Measurements from ENCODE around the gene MYH15. TPM values are rescaled to one million over a fixed set of nuclear protein-coding genes. Genes with fewer than 3 reads are reported as not detected.

The MYH15 gene
- total RNA-seq, 1 donor from 2014 or later = not detected

DNA sequence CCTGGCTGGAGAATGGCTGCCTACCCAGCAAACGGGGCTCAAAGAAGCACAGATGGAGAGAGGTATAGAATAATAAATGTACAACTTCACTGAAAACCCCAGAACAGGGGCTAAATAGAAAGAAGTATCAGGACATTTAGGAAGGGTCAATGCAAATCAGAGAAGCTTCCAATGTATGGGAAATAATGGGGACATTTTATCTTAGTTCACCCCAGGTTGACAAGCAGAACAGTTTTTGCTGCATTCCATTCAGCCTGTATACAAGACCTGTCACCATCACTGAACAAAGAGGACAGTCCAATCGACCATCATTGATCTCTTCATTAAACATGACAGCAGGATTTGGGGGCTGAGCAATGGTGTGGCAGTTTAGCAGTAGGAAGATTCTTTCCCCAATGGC lies 68.1 kb downstream of the MYH15 start:
- no peak for DNase-seq (ENCODE audit: low read depth)
- no peak overlapping the region for H3K4me3 ChIP-seq (ENCODE audit: low read depth, low read length)
- TF ChIP-seq, protein P1, sequence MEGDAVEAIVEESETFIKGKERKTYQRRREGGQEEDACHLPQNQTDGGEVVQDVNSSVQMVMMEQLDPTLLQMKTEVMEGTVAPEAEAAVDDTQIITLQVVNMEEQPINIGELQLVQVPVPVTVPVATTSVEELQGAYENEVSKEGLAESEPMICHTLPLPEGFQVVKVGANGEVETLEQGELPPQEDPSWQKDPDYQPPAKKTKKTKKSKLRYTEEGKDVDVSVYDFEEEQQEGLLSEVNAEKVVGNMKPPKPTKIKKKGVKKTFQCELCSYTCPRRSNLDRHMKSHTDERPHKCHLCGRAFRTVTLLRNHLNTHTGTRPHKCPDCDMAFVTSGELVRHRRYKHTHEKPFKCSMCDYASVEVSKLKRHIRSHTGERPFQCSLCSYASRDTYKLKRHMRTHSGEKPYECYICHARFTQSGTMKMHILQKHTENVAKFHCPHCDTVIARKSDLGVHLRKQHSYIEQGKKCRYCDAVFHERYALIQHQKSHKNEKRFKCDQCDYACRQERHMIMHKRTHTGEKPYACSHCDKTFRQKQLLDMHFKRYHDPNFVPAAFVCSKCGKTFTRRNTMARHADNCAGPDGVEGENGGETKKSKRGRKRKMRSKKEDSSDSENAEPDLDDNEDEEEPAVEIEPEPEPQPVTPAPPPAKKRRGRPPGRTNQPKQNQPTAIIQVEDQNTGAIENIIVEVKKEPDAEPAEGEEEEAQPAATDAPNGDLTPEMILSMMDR (IDR thresholded peaks at IDR 0.05; ENCODE audit: insufficient read depth, low read length, poor library complexity, severe bottlenecking) = no peak
- no peaks in the 10 kb centered on the region for H3K27me3 ChIP-seq (ENCODE audit: control insufficient read depth, insufficient read depth, low read length)
- H3K36me3 ChIP-seq (ENCODE audit: control insufficient read depth, insufficient read depth, low read length) = no peaks in the 10 kb centered on the region

DNA sequence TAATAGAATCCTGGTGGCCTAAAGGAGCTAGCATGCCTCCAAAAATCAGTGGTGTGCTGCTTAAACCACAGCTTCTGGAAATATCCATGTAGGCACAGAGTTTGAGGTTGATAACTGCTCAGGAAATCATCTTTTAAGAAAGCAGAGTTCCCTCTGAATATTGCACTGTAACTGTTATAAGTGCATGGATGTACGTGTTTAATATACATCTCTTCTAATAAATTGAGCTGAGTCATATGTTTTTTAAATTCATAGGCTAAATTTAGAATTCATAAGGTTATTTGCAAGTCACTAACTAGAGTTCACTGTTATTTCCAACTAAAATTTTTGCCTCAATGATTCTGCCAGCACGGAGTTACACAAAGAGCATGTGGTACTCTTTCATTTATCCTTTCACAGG lies 68.9 kb downstream of the MYH15 start:
- TF ChIP-seq, protein P1 (IDR thresholded peaks at IDR 0.05; ENCODE audit: insufficient read depth, low read length, poor library complexity, severe bottlenecking) = no peak
- no peak for DNase-seq (ENCODE audit: low read depth)
- no peak overlapping the region for H3K4me3 ChIP-seq (ENCODE audit: low read depth, low read length)
- no peaks in the 10 kb centered on the region for H3K36me3 ChIP-seq (ENCODE audit: control insufficient read depth, insufficient read depth, low read length)
- no peaks in the 10 kb centered on the region for H3K27me3 ChIP-seq (ENCODE audit: control insufficient read depth, insufficient read depth, low read length)

DNA sequence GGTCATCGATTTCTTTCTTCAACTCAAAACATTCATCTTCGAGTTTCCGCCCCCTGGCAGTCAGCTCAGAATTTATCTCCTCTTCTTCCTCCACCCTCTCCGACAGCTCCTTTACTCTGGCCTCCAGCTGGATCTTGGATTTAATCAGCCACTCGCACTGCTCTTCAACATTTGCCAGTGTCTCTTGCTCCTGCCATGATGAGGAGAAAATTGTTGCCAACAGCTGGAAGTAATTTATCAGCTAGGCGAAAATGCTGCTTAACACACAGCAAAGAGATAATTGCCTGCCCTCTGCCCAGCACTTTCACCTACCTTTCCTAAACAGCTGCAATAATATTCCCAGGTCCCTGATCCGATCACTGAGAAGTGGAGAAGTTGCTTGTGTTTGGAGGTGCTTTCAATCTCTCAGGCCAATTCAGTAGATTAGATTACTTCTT lies 69.3 kb downstream of the MYH15 start:
- no peaks in the 10 kb centered on the region for H3K36me3 ChIP-seq (ENCODE audit: control insufficient read depth, insufficient read depth, low read length)
- H3K4me3 ChIP-seq (ENCODE audit: low read depth, low read length) = no peak overlapping the region
- TF ChIP-seq, protein P1 (IDR thresholded peaks at IDR 0.05; ENCODE audit: insufficient read depth, low read length, poor library complexity, severe bottlenecking) = no peak
- DNase-seq (ENCODE audit: low read depth) = no peak
- no peaks in the 10 kb centered on the region for H3K27me3 ChIP-seq (ENCODE audit: control insufficient read depth, insufficient read depth, low read length)

DNA sequence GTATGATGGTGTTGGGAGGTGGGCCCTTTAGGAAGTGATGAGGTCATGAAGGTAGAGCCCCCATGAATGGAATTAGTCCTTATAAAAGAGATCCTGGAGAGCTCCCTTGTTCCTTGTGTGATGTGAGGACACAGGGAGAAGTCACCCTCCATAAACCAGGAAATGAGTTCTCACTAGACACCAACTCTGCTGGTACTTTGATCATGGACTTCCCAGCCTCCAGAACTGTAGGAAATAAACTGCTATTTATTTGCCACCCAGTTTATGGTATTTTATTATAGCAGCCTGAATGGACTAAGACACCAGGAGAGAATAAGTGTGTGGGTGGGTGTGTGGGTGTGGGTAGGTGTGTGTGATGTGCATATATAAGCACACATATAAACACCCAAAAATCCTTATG lies 71.9 kb downstream of the MYH15 start:
- H3K36me3 ChIP-seq (ENCODE audit: control insufficient read depth, insufficient read depth, low read length) = no peaks in the 10 kb centered on the region
- TF ChIP-seq, protein P1 (IDR thresholded peaks at IDR 0.05; ENCODE audit: insufficient read depth, low read length, poor library complexity, severe bottlenecking) = no peak
- DNase-seq (ENCODE audit: low read depth) = no peak
- H3K4me3 ChIP-seq (ENCODE audit: low read depth, low read length) = no peak overlapping the region
- H3K27me3 ChIP-seq (ENCODE audit: control insufficient read depth, insufficient read depth, low read length) = no peaks in the 10 kb centered on the region

DNA sequence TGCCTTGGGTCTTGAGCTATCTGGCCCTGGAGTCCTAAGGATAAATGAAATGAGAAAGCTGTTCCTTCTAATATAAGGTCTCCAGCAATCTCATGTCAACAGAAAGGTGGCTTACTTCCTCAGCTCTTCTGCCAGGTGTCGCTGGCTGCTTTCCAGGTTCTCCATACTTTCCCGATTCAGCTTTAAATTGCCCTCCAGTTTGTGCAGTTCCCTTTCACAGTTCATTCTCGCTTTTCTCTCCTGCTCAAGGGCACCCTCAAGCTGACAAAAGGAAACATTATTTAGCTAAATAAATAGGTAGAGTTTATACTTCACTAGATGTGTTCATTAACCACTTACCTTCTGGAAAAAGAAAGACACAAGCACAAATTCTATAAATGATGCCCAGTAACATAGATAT lies 73.0 kb downstream of the MYH15 start:
- no peak for DNase-seq (ENCODE audit: low read depth)
- Histone ChIP-seq H3K4me3 (ENCODE audit: low read depth, low read length) (no peak overlapping the region), H3K36me3 (ENCODE audit: control insufficient read depth, insufficient read depth, low read length) (no peaks in the 10 kb centered on the region), H3K27me3 (ENCODE audit: control insufficient read depth, insufficient read depth, low read length) (no peaks in the 10 kb centered on the region)
- TF ChIP-seq, protein P1 (IDR thresholded peaks at IDR 0.05; ENCODE audit: insufficient read depth, low read length, poor library complexity, severe bottlenecking) = no peak

DNA sequence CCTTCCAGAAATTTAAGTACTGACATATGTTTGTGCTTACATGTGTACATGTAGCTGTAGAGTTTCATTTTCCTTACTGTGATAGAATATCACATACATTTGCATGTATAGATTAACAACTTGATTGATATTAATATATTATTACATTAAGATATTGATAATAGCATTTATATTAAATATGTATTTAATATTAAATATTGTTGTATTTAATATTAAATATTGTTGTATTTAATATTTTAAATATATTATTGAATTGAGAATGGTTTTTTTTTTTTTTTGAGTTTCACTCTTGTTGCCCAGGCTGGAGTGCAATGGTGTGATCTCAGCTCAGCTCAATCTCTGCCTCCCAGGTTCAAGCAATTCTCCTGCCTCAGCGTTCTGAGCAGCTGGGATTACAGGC lies 76.5 kb downstream of the MYH15 start:
- no peaks in the 10 kb centered on the region for H3K27me3 ChIP-seq (ENCODE audit: control insufficient read depth, insufficient read depth, low read length)
- H3K4me3 ChIP-seq (ENCODE audit: low read depth, low read length) = no peak overlapping the region
- TF ChIP-seq, protein P1 (IDR thresholded peaks at IDR 0.05; ENCODE audit: insufficient read depth, low read length, poor library complexity, severe bottlenecking) = no peak
- no peaks in the 10 kb centered on the region for H3K36me3 ChIP-seq (ENCODE audit: control insufficient read depth, insufficient read depth, low read length)
- DNase-seq (ENCODE audit: low read depth) = no peak
